Left hindlimb (tissue), 1 donor: Measurements from ENCODE around the gene MS4A13.
"Not testable (repeated sequence)": the region's sequence is repeated elsewhere in the genome, so short reads cannot be mapped to it uniquely, and the experiment has no call there.

ENCODE experiments used
- DNase-seq: peaks from one replicate; pipeline ENCODE4 v3.0.0-alpha.2; 2018

The MS4A13 gene, protein sequence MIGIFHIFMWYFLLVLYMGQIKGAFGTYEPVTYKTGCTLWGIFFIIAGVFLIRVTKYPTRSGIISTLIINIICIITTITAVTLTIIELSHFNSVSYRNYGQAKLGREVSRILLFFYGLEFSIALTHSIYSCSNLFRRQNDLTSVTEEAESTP

DNA sequence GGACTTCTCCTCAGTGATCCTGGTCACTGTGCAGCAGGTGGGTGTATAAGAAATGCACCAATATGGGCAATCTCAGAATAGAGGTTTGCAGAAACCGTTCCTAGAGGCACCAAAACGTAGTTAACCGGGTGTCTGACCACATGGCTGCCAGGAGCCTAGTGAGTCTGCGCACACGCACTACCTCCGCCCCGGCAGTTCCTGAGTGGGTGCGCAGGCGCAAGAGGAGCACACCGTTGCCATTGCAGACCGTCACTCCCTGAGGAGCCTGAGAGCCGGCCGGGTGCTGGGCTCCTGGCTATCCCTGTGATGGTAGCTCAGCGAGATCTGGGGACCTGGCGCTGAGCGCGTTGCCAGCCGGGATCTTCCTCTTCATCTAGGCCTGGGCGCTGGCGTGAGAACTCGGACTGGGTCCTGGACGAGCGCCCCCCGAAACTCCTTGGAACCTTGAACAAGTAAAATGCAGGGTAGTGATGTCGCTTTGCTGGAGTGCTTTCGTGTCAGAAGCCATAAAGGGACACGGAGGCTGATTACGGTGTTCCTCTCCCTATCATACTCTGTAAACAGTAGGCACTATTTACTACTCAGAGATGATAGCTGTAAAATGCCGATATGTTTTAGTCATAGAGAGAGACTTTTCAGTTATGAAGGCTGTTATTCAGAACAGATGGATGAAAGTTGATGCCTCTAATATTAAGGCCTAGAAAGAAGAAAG lies at the start of gene MS4A13:
TSS of gene MS4A13 (plus strand) at position 249 of the 712 bp plus-strand sequence. CDS start 2,692 bp downstream, outside the sequence.
- DNase-seq: no peak

DNA sequence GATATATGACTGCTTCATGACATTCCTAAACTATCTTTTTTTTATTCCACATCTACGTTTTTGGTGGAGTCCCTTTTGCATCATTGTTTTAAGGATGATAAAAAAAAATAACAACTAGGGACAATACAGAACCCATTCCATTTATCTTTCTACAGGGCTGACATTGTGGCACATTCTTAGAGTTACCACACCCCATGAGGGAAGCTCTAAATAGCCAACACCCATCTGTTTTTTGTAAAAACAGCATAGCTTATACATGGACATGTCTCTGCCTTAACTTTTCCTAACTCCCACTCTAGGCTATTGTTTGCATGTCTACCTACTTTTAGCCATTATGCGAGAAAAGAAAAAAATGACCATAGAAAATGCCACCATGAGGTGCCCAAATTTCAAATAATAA lies 46.4 kb upstream of the MS4A13 start:
- DNase-seq: no peak

DNA sequence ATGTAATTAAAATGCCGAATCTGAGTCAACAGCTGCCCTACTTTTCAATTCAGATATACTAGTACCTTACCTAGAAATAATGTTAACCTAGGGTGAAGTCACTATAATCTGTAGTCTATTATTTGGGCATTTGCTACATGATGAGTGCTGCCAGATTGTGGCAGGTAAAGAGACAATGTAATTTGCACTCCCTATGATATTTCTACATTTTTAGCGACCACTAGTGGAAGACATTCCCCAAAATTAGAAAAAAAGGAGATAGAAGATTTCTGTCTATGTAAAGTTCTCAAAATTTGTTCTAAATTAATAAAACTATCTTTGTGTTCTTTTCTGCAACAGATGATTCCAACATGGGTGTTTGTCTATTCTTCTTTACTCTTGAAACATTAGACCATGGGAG lies 45.5 kb upstream of the MS4A13 start:
- no peak for DNase-seq

DNA sequence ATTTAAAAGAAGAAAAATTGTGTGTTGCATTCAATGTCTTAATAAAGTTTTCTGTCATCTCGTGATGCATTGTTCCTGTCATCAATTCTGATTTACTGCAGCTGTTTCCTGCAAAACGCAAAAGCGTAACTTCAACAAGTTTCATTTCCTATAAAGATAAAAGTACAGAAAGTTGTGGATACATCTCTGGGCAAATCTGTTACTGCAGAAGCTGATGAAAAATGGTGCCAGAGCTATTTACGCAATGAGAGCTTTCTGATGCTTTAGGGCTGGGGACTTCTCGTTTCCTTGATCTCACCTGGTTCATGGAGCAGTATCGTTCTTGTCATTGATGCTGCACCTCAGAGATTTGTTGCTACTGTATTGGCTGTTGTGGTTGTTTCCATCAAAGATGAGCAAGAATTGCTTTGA lies 38.2 kb upstream of the MS4A13 start:
- no peak for DNase-seq

DNA sequence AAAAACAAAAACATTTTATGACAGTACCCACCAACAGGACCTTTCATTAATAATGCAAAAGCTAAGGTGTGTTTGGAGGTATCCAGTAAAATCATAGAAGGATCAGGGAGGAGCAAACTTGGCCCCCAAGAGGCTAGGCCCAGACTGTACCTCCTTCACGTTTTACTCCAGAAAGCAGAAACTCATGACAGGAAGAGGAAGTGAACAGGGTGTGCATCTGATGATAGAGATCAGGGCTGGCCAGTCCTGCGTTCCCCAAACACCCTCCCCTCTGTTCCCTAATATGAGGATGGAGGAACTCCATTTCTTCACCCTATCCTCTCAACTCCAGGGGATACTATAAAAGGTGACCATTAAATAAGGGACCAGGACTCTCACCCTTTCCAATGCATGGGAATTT lies 32.8 kb upstream of the MS4A13 start:
- DNase-seq: no peak

DNA sequence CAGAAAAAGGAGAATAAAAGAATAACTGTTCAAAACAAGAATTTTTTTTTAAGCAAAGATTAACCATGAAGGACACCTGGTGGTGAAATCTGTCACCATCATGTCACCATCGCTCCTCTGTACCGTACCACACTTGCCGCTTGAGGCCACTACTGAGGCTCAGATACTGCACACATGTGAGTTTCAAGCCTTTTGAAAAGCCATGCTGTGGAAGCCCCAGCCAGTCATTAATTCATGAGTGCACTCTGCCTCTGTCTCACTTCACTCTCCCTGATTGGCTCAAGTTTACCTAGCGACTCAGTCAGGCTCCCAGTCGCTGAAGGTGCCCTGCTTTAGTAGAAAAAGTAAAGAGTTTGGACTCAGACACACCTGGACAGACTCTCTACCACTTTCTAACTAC lies 29.2 kb upstream of the MS4A13 start:
- no peak for DNase-seq

DNA sequence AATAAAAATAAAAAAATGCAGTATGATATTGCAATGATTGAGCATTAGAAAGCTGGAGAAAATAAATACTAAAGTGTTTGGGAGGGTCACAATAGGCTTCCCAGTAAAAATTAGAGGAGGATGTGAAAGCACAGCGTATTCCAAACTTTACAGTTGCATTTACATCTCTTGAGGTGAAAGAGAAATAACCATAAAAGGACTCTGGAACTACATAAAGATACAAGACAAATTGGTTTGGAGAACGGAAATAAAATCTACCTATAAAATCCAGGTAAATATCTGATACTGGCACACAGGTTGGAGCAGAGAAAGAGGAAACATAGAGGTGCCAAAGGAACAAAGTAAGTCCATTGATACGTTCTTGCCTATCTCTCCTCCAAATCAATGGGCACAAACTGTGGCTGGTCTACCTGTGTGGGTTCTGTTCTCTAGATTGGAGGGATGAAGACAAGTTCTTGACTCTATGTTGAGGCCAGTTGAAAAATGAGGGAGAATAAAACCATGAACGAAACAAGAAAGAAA lies 22.6 kb upstream of the MS4A13 start, which contains the start of gene MS4A12:
TSS of gene MS4A12 (plus strand) at position 291 of the 522 bp plus-strand sequence. CDS start 4,541 bp downstream, outside the sequence.
- no peak for DNase-seq

DNA sequence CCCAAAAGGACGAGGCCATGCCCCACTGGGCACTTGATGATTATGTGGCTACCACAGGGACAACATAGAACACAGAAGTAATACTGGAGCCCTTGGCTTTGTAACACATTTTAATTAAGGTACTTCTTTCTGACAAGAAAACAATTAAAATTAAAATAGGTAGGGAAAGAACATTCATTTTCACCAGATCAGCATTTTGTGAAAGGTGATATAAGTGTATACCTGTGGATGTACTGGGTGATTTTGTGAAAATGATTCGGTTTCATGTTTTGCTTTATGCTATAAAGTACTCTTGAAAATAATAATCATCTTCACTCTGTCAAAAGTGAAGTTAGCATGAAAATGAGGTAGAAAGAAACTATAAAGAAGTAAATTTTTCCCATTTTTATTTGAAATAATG lies 21.7 kb upstream of the MS4A13 start:
- DNase-seq: no peak

DNA sequence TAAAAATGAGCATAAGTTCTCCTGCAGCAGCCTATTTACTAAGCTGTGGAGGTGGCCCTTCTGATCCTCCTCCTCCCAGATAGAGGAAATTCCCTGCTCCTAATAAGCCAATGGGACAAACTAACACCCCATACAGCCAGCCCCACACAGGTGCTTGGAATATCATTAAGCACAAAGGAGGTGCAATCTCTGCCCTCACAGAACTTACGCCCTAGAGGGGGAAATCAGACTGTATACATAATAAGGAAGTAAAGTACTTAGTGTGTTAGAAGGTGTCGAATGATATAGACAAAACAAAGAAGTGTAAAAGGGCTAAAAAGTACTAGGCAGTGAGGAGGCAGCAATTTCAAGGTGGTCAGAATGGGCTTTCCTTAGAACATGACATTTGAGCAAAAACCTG lies 16.8 kb upstream of the MS4A13 start:
- no peak for DNase-seq

DNA sequence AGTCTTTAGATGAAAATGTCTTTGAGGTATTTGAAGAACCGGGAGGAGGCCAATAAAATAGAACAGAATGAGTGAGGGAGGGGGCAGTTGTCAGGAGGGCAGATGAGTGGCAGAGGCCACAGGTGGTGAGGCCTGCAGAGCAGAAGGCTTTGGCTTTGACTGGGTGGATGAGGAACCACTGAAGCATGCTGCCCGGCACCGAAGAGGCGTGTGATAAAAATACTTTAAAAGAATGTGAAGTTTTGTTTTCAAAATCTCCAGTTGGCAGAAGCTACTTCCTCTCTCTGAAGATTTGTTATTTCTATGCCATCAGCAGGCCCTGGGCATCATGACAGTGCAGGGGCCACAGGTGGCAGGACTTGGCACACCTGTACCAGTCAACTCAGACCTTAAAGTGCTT lies 16.3 kb upstream of the MS4A13 start:
- DNase-seq: no peak

DNA sequence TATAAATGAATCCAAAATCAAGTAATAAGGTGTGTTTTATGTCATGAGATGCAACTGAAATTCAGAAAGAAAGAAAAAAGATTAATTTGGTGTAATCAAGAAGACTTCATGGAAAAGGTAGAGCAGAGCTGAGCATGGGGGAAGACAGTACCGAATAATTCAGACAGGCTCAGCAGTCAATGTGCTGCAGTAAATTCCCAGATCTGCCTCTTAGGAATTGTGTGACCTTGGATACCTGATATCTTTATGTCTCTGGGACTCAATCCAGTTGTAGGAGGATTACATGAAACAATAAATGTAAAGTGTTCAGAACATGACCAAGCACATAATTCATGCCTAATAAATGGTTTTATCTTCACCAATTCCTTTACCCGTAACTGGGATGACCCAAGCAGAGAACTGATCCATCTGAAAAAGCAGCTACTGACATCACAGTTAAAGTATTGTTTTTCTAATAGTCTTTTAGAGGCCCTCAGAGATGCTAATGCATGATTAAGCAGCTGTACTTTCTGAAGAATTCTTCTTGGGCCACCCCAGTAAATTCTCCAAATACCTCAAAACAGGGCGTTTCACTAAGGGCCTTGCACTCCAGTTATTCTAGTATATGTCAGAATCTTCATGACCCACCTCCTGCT lies 14.8 kb upstream of the MS4A13 start:
- no peak for DNase-seq

DNA sequence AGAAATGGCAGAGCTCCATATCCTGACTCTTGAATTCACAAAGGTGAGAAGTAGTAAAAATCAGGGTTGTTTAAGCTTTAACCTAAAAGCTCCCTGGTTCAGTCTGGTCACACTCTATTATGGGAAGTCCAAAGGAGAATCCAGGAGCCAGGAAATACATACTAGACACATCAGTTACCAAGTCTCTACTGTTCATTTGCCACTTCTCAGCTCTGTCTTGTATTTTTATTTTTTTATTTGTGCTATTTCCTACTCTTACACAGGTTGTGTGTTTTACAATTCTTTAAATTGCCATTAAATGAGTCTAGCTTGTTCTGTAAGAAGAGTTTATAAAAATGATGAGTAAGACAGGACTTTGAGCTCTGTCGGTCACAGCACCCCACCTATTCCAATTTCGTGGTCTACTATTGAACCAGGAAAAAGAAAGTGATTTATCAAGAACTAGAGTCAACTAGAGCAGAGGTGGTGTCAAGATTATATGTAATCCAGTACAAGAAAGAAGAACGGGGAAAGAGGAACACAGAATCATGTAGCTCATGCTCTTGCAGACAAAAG lies 12.9 kb upstream of the MS4A13 start:
- no peak for DNase-seq

DNA sequence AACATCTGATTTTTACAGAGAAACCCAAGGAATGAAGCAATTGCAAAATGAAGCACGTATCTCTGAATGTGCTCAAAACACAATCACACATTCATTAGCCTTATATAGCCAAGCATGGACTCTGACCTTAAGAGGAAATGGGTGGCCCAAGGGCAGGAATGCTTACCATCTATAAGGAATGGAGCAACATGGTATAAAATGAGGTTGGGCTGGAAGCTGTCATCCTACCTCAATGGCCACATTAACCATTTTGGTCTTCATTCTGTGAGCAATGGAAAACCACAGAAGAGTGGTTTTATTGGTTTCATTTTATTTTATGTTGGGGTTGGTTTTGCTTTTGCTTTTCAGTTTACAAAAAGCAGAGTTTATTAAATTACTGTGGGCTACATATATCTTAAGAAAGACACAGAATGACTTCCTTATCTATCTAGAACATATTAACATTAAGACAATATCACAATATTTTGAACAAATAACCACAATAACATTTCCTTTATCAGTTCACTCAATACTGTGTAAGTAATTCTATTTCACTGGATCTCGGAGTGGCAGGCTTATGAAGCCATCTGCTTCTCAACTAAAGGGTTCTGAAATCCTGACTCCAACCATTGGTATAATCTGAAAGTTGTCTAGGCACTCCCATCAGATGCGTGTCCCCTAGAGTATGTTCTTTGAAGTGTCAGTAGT lies 10.8 kb upstream of the MS4A13 start:
- DNase-seq: no peak

DNA sequence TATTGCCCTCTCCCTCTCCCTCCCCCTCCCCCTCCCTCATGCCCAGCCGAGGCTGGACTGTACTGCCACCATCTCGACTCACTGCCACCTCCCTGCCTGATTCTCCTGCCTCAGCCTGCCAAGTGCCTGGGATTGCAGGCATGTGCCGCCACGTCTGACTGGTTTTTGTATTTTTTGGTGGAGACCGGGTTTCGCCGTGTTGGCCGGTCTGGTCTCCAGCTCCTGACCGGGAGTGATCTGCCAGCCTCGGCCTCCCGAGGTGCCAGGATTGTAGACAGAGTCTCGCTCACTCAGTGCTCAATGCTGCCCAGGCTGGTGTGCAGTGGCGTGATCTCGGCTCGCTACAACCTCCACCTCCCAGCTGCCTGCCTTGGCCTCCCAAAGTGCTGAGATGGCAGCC lies 5.6 kb upstream of the MS4A13 start:
- DNase-seq: not testable (repeated sequence)

DNA sequence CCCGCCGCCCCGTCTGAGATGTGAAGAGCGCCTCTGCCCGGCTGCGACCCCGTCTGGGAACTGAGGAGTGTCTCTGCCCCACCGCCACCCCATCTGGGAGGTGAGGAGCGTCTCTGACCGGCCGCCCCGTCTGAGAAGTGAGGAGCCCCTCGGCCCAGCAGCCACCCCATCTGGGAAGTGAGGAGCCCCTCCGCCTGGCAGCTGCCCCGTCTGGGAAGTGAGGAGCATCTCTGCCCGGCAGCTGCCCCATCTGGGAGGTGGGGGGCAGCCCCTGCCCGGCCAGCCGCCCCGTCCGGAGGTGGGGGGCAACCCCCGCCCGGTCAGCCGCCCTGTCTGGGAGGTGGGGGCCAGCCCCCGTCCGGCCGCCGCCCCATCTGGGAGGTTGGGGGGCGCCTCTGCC lies 5.0 kb upstream of the MS4A13 start:
- DNase-seq: not testable (repeated sequence)

DNA sequence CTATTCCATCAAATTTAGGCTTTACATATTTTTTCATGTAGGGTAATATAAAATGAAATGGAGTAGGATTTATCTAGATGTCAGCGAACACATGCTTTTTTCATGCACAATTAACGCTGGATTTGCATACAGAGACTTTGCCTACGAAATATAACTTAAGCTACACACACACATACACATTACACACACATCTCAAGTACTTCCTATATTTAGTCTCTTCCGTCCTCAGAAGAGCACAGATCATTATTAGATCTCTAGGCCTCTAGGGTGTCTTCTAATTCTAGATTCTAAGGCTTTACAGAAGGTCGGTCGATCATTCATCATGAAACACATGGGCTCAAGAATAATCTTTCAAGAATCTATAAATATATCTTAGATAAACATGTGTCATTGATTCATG lies 3.8 kb upstream of the MS4A13 start:
- no peak for DNase-seq

DNA sequence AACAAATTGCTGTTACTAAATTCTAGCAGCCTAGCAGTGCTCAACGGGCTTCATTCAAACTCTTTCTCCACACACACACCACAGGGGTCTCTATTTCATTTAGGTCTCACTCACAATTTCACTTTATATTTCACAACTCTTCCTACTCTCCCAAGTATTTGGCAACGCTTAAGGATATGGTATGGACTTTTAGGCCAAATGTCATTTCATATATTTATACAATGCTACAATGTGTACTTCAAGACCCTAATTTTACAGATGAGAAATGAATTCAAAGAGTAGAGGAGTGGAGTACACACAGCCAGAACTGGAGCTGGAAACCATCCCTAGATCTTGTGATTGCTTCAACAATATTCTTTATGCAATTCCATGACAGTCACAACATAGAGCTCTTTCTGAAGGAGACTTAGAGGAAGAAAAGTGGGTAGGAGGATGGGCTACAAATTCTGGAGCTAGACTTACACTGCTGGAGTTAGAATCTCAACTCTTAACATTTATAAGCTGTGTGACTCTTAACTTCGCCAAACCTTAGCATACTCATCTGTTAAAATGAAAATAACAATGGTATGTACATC lies 2.5 kb upstream of the MS4A13 start:
- DNase-seq: no peak

DNA sequence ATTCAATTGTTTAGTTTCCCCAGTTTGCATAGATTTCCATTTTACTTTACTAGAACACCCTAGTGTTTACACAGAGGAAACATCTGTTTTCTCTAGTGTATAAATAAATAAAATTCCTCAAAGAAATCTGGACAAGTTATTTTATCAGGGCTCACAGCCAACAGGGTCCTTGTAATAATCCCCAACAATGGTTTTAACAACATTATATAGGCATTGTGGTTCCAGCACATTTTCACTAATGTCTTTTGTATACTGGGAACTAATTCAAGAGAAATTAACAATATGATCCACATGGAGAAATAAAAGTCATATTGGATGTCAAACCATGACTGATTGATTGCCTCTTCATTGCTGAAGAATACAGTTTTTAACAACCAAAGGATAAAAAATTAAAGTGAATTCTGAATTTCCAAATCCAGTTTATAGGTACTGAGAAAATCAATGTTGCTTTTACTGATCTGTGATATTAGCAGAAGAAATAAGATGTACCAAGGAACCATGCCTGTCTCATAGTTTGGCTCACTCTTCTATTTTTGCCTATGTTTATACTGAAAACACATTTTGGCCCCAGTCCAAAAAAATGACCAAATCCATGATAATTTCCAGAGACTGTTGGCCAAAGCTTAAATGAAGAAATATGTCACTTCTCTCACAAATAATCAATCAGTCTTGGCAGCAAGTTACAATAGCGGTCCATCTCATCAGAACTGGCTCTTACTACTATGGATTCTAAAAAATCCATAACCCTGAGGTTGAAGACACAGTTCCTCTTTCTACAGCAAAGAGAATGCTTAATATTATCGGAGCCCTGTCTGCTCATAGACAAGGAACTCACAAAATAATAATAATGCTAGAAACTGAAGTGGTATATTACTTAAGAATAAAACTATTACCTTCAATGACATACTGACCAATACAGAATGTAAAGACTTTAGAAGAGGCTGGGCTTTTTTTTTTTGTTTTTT lies 1.4 kb upstream of the MS4A13 start:
- no peak for DNase-seq

DNA sequence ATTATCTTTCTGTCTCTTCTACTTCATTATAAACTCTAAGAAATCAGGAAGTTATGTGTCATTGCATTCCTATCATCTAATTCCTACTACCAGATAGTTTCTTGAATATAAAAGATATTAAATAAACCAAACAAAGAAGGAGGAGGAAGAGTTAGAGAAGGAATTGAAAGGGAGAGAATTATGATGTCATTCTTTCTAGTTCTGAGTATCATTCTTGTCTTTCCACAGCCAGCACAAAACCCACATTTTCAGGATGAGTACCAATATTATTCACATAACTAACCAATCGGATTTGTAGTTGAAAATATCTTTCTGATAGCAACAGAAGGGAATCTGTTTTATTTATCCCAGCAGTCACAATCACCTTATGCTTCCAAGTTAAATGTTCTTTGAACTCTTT lies 13.3 kb downstream of the MS4A13 start:
- no peak for DNase-seq

DNA sequence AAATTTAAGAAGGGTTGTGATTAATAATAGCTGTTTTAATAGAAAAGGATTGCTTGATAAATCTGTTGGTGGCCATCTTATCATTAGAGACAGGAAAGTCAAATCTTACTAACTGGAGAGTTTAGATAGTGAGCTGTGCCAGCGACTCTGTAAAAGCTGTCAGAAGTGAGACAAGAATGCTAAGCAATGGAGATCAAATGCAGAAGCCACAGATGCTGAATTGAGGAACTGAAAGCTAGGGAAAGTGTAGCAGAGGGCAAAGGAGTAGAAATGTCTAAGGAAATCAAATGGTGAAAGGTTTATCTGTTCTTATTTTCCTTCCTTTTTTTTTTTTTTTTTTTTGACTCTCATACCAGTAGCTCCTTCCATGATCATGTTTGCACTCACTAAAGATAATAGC lies 13.7 kb downstream of the MS4A13 start:
- no peak for DNase-seq

DNA sequence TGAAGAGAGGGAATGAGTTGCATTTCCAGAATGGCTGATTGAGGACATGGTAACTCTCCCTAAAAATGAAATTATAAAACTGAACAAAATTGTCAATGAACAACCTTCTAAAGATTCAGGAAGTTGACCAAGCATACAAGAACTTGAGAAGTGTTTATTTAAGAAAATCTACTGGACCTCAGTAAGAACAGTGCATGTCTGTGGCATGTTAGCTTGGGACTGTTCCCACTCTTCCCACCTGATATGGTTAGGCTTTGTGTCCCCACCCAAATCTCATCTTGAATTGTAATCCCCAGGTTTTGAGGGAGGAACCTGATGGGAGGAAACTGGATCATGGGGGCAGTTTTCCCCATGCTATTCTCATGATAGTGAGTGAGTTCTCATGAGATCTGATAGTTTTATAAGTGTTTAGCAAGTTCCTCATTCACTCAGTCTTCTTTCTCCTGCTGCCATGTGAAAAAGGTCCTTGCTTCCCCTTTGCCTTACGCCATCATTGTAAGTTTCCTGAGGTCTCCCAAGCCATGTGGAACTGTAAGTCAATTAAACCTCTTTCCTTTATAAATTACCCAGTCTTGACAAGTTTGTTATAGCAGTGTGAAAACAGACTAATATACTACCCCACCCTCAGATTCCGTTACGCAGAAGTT lies 15.4 kb downstream of the MS4A13 start:
- no peak for DNase-seq
